Stomach (tissue), 9 donors: ENCODE measurements around the gene SEMA4C. TPM values are rescaled to one million over a fixed set of nuclear protein-coding genes. Genes with fewer than 3 reads are reported as not detected.

Source experiments
- DNase-seq, 2 donors: peaks; one replicate each; pipeline versions ENCODE4 v3.0.0 to v3.0.0-alpha.2; 2013 to 2019
- H3K27ac ChIP-seq, 5 donors: fragments of 200-600 bp in 4 of 5; sonication (generic) in 4 of 5; one replicate each; pipeline ENCODE4 v1.5.1; 2013 to 2019; ENCODE audit warnings: mild to moderate bottlenecking in 1 of 5, moderate library complexity in 1 of 5
- H3K27me3 ChIP-seq, 3 donors: fragments of 200-600 bp; sonication (generic); one replicate each; pipeline ENCODE4 v1.5.1; 2017 to 2019; ENCODE audit warnings: mixed run types in 1 of 3
- H3K36me3 ChIP-seq, 4 donors: fragments of 200-600 bp; sonication (generic); 1 replicate in 3 of 4; 2 replicates in 1 of 4; pipeline ENCODE4 v1.5.1; 2016 to 2019
- H3K4me1 ChIP-seq, 4 donors: fragments of 200-600 bp; sonication (generic); one replicate each; pipeline ENCODE4 v1.5.1; 2016 to 2019
- H3K4me3 ChIP-seq, 4 donors: fragments of 200-600 bp; sonication (generic) in 3 of 4; one replicate each; pipeline ENCODE4 v1.5.1; 2016 to 2019; ENCODE audit warnings: mild to moderate bottlenecking in 1 of 4
- H3K9me3 ChIP-seq, 4 donors: fragments of 200-600 bp; sonication (generic); one replicate each; pipeline ENCODE4 v1.5.1; 2016 to 2019
- CTCF ChIP-seq, 7 experiments: fragments of 450-650 bp in 4 of 7; fragments of 200-600 bp in 3 of 7; sonication (generic) in 3 of 7; IDR thresholded peaks; one replicate each; pipeline ENCODE4 v1.5.1; 2016 to 2019; ENCODE audit warnings: antibody characterized with exemption in 7 of 7, control low read depth in 2 of 7, mild to moderate bottlenecking in 1 of 7
- EP300 ChIP-seq: sonication (generic); formaldehyde crosslinking; IDR thresholded peaks from one replicate; pipeline ENCODE4 v1.6.1; 2017; ENCODE audit warnings: antibody characterized with exemption
- POLR2A ChIP-seq, 4 donors: fragments of 450-650 bp; IDR thresholded peaks; one replicate each; pipeline ENCODE4 v1.6.1; 2016; ENCODE audit warnings: antibody characterized with exemption in 4 of 4, control low read depth in 2 of 4, mild to moderate bottlenecking in 1 of 4, moderate library complexity in 1 of 4
- POLR2AphosphoS5 ChIP-seq, 3 donors: sonication (generic); formaldehyde crosslinking; IDR thresholded peaks; one replicate each; pipeline ENCODE4 v1.6.1; 2016; ENCODE audit warnings: antibody characterized with exemption in 3 of 3
- WGBS, 5 donors: extraction: QIAGEN DNeasy Blood & Tissue Kit in 3 of 5; methylation state at CpG; one replicate each; pipeline versions ENCODE4 v1.1.5 to v1.1.7; 2013 to 2018; 5-methylcytosine and 5-hydroxymethylcytosine counted together
- intact Hi-C: fragments of 100-400 bp; cut with DNase I; formaldehyde crosslinking; loops from one replicate; pipeline ENCODE4 v1.15.1; 2023; ENCODE audit warnings: low total_unique reads
- polyA plus RNA-seq, 3 donors: library from polyadenylated mRNA; stranded (reverse); fragments of 200-250 nt; gene quantifications; one replicate each; pipeline ENCODE4 v1.2.3, GENCODE V29; 2013
- total RNA-seq, 5 donors: library from RNA; depleted of rRNA; stranded (reverse); fragments of >200 nt; gene quantifications; one replicate each; pipeline versions ENCODE4 v1.1.0 to v1.2.3, GENCODE V29; 2014 to 2016
- donor health status: healthy with polysubstance abuse.
- donor health status: Bipolar disorder and iron deficiency.
- donor health status: healthy.

The SEMA4C gene
- total and polyA plus RNA-seq, 8 donors: 5.7 to 78.8 (median 18.0) TPM

DNA sequence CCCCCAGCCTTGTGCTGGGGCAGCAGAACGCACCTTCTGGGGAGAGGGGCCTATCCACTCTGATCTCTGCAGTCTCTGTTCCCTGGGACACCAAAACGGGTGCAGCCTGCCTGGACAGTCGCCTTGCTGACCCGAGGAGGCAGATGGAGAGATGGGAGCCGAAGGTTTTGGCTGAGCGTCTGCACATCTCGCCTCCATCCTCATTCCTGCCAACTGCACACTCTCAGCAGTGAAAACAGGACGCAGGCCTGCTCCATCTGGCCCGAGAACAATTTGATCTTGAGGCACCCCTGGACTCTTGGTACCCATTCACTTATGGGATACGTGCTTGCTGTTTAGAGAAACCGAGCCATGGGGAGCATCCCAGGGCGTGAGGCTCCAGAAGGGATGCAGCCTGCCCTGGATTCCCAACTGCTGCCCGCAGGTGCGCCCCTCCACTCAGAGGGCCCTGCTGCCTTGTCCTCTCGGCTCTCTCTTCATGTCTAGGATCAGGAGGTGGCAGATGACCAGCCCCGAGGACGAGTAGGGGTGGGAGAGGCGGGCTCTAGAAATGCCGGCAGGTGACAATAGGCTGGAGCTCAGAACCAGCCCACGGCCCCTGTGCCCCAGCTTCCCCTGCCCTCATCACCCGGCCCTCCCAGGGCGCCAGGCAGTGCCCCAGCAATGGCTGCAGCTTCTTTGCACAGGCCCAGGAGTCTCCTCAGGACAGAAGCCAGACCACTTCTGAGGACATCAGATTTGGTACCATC lies 9.1 kb upstream of the SEMA4C start:
- Histone ChIP-seq H3K27ac (no peak overlapping the region), H3K36me3 (no peaks in the 10 kb centered on the region), H3K9me3 (no peaks in the 10 kb centered on the region), H3K27me3 (no peaks in the 10 kb centered on the region), H3K4me3 (no peak overlapping the region), H3K4me1 (peaks cover 3 to 16% (median 6%) of the 10 kb centered on the region in 4 donors)
- DNase-seq: no peak
- intact Hi-C loops: no loop called here
- 79 to 91% (median 88%) methylated on average over 20 to 22 of the region's 22 CpGs for WGBS, 5 donors
- no peak for TF ChIP-seq POLR2AphosphoS5 (IDR thresholded peaks at IDR 0.05)
- no peak for TF ChIP-seq POLR2A (IDR thresholded peaks at IDR 0.05)
- no peak for TF ChIP-seq EP300
- no peak for TF ChIP-seq CTCF (IDR thresholded peaks at IDR 0.05)

- H3K4me3 ChIP-seq: no peak overlapping the region
- H3K9me3 ChIP-seq: no peaks in the 10 kb centered on the region
- 68 to 91% (median 79%) methylated on average over 3 to 7 of the region's 7 CpGs for WGBS, 5 donors
- intact Hi-C loops: no loop called here
- no peak overlapping the region for H3K27ac ChIP-seq
- peaks cover 5 to 24% (median 11%) of the 10 kb centered on the region in 4 donors for H3K4me1 ChIP-seq
- TF ChIP-seq POLR2A (IDR thresholded peaks at IDR 0.05) (no peak), POLR2AphosphoS5 (IDR thresholded peaks at IDR 0.05) (no peak), EP300 (no peak), CTCF (IDR thresholded peaks at IDR 0.05) (no peak)
- DNase-seq: no peak
- H3K36me3 ChIP-seq: no peaks in the 10 kb centered on the region
- H3K27me3 ChIP-seq: no peaks in the 10 kb centered on the region
Observed at GRCh38 chr2:96878171-96878570, 8.3 kb upstream of the SEMA4C start.

DNA sequence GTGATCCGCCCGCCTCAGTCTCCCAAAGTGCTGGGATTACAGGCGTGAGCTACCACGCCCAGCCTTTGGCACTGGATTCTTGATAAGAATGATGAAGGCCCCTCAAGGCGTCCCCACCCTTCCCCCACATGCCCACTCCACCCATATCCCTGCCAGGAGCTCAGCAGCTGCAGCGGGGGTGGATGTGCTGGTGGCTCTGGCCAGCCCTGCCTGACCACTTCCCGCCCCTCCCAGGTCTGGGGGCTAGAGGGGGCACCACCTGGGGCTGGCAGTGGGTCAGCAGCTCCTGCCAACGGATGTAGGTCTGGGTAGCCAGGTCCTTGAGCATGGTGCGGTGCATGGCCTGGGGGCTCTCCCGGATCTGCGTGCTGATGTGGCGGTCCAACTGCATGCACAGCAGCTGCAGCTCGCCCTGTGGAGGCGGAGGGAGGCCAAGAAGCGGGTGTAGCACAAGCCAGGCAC lies 7.8 kb upstream of the SEMA4C start:
- Histone ChIP-seq H3K27me3 (no peaks in the 10 kb centered on the region), H3K4me3 (no peak overlapping the region), H3K4me1 (peaks cover 10 to 29% (median 17%) of the 10 kb centered on the region in 4 donors), H3K36me3 (no peaks in the 10 kb centered on the region), H3K27ac (no peak overlapping the region), H3K9me3 (no peaks in the 10 kb centered on the region)
- TF ChIP-seq POLR2AphosphoS5 (IDR thresholded peaks at IDR 0.05): no peak
- no peak for TF ChIP-seq CTCF (IDR thresholded peaks at IDR 0.05)
- TF ChIP-seq POLR2A (IDR thresholded peaks at IDR 0.05): no peak
- TF ChIP-seq EP300: no peak
- no peak for DNase-seq
- intact Hi-C loops: no loop called here
- WGBS, 5 donors: 69 to 81% (median 77%) methylated on average over 8 to 15 of the region's 15 CpGs

DNA sequence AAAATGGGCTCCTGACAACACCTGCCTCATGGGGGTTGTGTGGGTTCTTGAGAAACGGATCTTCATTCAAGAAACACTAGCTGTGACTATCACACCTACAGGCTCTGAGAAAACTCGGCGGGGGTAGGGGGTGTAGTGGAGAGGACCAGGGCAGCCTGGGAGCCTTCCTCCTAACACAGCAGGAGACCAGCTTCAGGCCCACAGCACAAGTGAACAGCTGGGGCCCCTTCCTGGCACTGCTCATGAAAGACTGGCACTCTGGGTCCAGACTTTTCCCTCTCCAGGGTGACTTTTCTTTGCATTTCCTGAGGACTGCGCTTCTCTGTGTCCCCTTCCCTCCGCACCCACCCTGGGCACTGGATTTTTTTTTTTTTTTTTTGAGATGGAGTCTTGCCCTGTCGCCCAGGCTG lies 7.2 kb upstream of the SEMA4C start:
- no peak for DNase-seq
- H3K27me3 ChIP-seq: no peaks in the 10 kb centered on the region
- H3K36me3 ChIP-seq: no peaks in the 10 kb centered on the region
- H3K4me1 ChIP-seq: peaks cover 10 to 35% (median 17%) of the 10 kb centered on the region in 4 donors
- no peak for TF ChIP-seq POLR2AphosphoS5 (IDR thresholded peaks at IDR 0.05)
- TF ChIP-seq CTCF (IDR thresholded peaks at IDR 0.05): no peak
- no peak for TF ChIP-seq POLR2A (IDR thresholded peaks at IDR 0.05)
- TF ChIP-seq EP300: no peak
- H3K9me3 ChIP-seq: no peaks in the 10 kb centered on the region
- WGBS, 5 donors: 82 to 91% (median 87%) methylated on average over 6 of the region's 6 CpGs
- intact Hi-C loops: no loop called here
- no peak overlapping the region for H3K4me3 ChIP-seq
- no peak overlapping the region for H3K27ac ChIP-seq
